ENCODE results near the gene SLC49A3. TPM values are rescaled to one million over a fixed set of nuclear protein-coding genes. Genes with fewer than 3 reads are reported as not detected.
"Not testable (repeated sequence)": the region's sequence is repeated elsewhere in the genome, so short reads cannot be mapped to it uniquely, and the experiment has no call there.

Gene SLC49A3
- total RNA-seq, 1 donor from 2014 or later, result 2.7 TPM

DNA sequence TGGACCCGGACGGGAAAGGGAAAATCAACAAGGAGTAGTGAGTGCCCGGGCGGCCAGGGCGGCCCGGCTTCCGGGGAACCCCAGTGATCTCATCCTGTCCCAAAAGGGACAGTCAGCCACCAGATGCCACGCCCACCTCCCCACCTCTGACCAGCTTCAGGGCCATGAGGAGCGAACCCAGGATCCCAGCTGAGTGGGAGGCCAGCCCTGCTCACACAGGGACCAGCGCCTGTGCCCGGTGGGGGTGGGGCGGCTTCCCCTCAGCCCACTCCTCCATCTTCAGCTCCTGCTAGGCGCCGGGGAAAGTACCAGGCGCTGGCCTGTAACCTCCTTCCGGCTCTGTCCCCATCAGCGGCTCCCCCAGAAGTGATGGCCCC lies 8.4 kb downstream of the SLC49A3 start:
- ATAC-seq, result no peak

DNA sequence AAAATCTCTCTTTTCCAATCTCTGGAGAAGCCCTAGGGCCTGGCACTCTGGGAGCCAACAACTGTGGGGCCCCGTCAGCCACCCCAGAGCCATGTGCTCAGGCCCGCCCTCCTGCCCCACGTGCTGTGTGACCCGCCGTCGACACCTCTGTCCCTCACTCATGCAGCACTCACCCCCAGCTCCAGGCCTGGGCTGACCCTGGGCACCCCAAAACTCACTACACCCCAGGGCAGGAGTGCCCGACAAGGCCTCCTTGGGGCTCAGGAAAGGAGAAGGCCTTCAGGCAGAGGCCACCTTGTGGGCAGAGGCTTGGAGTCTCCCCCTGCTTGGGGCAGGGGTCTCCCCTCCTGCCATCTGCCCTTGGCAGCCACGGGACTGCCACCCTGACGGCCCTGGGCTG lies 8.9 kb downstream of the SLC49A3 start:
- no peak for ATAC-seq

DNA sequence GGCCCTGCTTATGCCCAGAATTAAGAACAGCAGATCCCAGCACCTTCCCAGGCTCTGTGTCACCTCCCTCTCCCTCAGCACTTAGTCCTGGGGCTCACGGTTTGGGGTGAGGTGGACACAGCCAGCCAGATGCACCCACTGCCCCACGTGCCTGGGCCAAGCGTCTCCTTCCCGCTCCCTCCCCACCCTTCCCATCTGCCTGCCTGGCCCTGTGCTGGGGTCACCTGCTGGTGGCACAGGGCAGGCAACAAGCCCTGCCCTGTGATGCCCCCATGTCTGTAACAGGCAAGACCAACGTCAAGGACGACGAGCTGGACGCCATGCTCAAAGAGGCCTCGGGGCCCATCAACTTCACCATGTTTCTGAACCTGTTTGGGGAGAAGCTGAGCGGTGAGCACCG lies 9.3 kb downstream of the SLC49A3 start:
- ATAC-seq, result no peak

DNA sequence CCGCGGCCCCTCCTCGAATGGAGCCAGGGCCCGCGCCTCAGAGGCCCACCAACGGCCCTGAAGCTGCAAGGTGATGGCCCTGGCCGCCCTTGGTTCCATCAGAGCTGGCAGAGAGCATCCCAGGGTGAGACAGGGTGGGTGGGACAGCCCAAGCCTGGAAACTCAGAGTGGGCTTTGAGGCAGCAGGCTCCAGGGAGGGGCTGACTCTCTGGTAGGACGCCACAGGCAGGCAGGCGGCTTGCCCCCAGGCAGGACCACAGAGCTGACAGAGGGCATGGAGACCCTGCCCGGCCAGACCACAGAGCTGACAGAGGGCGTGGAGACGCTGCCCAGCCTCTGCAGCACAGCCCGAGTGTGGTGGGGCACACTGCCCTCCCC lies 9.9 kb downstream of the SLC49A3 start:
- no peak for ATAC-seq

DNA sequence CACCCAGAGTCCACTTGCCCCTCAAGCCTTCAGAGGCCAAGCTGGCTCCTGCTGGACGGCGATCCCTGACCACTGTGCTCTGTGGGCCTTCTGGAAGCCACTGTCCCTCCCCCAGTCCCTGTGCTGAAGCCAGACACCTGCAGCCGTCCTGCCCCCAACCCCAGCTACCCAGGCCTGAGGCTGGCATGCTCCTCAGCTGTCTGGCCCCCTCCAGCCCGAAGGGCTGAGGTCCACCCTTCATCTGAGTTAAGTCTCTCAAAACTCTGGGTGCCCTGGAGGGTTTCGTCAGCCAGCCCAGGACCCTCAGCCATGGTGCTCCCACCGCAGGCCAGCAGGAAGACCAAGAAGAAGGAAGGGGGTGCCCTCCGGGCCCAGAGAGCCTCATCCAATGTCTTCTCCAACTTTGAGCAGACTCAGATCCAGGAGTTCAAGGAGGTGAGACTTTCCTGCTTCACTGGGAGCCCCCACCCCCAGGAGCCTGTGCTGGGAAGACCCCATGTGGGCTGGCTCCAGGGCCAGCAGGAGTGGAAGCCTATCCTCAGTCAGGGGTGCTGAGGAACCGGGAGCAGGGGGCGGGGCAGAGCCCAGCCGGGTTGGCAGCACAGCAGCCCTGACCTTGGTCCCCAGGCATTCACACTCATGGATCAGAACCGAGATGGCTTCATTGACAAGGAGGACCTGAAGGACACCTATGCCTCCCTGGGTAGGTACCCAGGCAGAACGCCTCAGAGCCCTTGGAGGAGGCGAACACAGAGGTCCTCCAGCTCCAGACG lies 10.4 kb downstream of the SLC49A3 start:
- ATAC-seq, result no peak

DNA sequence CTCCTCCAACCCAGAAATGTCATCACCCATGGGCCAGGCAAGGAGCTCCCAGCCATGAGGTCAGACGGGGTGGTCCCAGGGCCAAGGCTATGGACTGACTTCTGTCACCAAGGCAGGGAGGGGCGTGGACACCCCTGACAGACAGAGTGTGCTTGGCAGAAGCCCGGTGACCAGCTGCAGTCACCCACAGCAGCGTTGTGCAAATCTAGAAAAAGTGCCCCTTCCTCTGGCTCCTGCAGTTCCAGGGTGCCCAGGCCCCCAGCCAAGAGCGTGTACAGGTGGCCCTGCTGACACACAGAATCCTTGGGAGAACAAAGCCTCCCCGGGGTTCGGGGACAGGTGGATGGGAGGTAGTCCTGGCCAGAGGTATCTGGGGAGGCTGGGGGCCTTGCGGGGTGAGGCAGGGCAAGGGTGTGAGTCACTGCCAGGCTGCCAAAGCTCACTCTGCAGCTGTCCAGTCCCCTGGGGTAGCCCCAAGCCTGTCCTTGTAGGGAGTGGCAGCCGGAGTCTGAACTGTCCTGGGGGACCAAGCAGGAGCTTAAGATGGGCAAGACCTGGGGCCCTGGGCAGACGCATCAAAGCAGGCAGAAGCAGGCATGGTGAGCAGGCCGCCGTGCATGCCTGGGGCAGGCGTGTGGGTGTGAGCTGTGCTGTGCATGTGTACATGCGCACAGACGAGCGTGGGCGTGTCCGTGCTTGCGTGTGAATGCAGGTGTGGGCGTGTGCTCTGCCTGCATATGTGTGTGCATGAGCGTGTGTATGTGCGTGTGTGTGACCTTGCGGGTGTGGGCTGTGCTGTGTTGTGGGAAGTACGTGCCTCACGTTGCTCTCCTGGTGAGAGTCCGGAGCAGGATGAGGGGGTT lies 11.3 kb downstream of the SLC49A3 start:
- peak; percentile 51 for ATAC-seq

DNA sequence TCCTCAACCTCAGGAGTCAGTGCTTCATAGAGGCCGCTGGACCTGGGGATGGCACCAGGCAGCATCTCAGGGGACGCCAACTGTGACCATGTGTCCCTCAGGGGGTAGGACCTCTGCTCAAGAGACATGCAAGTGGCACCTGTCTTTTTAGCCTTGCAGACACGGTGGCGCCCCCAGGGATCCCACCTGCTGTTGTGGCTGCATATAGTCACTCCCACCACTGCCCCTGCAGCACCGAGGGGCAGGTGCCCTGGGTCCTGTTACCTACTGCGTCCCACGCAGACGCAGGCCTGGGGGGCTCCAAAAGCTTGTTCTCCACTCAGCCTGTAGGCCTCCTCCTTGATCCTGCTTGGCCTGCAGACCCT lies 12.1 kb downstream of the SLC49A3 start:
- no peak for ATAC-seq

DNA sequence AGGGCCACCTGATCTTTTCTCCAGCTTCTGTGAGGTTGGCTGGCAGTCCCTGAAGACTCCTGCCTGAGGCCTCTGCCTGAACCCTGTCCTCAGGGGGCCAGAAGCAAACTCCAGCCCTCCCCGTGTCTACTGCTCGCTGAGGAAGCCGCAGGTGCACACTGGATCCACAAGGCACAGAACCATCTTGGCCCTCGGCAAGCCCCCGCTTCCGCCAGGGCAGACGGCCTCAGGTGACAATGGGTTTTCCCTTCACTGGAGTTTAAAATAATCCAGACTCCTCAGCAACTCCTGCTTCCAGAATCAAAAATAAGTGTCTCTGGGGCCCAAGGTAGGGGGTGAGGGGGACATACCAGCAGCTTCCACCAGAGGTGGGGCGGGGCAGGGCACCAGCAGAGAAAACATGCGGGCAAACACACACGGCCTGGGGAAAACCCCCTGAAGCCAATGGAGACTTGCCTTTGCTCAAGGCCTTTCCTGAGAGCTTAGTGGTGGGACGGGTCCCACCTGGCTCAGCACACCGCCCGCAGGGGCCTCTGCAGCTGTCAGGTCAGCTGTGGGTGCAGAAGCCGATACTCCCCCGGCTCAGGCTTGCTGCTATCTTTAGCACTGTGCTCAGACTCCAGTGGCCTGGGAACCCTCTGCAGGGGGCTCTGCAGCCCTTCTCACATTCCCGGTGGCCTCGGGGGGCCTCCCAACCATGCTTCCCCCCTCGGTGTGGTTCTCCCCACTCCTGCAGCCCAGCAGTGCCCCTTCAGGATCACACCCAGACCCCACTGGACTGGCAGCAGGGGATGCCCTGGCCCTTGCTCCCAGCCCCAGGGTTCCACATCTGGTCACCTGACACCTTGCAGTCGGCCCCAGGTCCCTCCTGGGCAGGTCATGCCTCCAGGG lies 12.7 kb downstream of the SLC49A3 start:
- ATAC-seq, result no peak

DNA sequence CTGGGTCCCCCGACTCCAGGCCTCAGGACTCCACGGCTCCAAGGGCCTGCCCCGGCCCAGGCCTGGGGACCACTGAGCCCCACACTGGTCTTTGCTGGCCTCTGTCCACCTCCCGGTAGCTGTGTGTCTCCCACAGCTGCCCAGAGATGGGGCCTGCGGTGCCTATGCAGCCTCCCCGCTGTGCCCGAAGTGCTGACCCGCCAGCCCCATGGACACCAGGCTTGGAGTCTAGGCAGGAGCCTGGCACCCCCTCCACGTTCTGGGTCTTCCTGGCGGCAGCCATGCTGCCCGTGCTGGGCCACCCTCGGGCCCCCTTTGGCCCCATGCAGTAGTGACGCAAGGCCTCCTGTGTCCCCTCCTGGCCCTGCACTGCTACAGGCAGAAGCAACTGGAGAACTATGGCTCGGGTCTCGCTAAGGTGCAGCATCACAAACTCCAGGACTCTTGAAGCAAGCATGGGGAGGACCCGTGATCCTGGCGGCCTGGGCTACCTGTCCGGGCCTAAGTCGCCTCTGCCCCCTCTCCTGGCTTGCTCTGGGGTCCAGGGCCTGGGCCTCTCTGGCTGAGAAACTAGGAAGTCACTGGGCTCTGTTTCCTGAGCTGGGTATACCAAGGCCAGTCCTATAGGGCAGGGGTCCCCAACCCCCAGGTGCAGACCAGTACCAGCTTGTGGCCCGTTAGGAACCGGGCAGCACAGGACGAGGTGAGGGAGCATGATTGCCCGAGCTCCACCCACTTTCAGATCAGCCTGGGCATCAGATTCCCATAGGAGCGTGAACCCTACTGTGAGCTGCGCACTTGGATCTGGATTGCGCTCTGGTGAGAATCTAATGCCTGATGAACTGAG lies 13.7 kb downstream of the SLC49A3 start:
- ATAC-seq, result peak; percentile 1

DNA sequence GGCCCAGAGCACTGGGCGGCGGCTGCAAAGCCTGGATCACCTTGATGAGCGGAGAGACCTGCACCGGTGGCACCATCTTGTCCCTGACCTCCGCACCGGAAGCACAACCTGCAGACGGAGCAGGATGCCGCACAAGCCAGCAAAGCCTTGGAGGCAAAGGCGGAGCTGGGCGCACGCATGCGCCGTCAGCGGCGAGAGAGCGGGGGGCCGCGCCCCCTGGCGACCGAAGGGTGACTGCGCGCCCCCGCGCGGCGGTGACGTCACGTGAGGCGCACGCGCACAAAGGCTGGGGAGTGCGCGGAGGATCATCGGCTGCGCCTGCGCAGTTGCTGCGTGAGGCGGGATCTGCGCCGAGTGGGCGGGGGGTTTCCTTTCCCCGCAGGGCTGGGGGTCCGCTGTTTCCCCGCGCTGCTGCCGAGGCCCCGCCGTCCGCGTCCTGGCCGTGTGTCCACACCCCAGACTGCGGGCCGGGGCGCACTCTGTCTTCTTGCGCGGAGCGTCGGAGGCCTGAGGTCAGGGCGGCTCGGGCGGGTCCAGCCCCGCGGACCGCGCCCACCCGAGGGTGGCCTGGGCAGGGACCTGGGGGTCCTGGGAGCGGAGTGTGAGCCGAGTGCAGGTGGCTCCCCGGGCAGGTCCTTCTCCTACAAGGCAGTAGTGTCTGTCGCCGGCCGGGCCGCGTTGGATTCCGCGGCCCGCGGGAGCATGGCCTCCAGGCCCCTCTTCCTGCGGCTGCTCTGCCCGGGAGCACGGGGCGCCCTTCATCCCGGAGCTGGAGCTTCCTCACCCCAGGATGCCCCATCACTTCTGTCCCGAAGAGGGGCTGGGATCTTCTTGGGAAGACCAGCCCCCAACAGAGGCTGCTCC lies 14.5 kb downstream of the SLC49A3 start, which contains the start of the genes ATP5ME and MYL5:
Gene ATP5ME (minus strand): TSS at position 105 of the 864 bp plus-strand sequence. CDS start 29 bp downstream, at position 76.
Gene MYL5 (plus strand): TSS at position 371 of the 864 bp plus-strand sequence. CDS start 3,485 bp downstream, outside the sequence.
- ATAC-seq, result peak; percentile 86

DNA sequence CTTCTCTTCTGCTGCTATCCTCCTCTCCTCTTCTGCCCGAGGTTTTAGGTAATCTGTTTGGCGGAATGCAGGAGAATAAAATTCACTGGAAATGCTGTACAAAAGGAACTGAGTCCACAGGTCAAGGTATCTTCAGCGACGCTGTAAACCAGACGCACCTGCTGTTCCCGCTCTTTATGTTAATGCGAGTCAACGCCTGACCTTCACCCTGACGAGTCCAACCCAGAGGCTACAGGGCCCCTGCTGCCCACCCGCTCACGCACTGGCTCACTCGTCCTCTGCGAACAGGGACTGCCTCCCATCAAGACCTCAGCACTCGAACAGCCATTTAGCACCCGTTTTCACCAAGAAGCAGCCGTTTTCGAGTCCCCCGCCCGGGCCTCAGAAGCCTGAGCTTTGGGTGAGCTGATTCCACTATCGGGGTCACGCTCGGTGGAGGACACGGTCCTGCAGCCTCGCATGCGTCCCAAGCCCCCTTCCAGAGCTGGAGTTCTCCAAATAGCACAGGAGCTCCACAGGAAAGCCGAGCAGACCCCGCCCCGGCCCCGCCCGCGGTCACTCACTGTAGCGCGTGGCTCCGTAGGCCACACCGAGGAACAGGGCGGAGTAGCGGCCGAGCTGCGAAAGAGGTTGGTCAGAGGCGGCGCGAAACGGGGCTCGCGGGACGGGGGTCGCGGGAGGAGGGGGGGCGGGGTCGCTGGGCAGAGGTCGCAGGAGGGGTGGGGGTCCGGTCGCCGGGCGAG lies 15.4 kb downstream of the SLC49A3 start:
- ATAC-seq, result peak; percentile 37

DNA sequence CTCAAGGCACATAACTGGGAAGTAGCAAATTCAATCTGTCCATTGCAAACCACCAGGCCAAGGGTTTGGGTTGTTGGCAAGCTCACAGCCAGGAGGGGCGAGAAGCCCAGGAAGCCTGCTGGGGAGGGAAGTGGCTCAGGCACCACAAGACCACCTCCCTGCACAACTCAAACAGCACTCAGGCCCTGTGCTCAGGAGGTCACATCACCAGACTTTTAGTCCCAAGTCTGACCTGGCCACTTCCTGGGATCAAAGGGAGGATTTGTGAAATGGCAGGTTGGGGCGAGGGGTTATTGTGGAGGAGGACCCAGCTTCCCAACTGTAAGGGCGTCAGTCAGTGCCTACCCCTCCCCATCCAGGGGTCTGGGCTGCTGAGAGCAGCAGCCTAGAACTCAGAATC lies 17.2 kb downstream of the SLC49A3 start:
- ATAC-seq, result no peak

DNA sequence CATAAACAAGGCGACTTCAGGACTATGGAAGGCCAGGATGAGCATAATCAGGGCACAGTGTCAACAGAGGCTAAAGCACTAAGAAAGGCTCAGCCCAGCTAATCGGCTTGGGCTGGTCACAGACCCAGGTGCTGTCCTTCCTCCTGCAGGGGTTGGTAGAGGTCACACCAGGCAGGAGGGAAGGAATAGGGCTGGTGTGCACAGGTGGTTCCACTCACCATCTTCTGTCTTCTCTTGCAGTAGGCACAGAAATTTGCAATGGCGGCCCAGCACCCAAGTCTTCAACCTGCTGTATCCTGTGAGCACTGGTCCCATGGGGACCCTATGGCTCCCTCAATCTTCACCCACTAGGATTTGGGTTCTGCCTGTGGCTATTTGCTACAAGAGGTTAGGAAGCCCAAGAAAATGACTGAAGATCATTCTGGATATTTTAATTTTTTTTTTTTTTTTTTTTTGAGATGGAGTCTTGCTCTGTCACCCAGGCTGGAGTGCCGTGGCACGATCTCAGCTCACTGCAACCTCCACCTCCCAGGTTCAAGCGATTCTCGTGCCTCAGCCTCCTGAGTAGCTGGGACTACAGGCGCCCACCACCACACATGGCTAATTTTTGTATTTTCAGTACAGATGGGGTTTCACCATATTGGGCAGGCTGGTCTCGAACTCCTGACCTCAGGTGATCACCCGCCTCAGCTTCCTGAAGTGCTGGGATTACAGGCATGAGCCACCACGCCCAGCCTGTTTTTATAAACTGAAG lies 19.0 kb downstream of the SLC49A3 start:
- ATAC-seq, result not testable (repeated sequence)

DNA sequence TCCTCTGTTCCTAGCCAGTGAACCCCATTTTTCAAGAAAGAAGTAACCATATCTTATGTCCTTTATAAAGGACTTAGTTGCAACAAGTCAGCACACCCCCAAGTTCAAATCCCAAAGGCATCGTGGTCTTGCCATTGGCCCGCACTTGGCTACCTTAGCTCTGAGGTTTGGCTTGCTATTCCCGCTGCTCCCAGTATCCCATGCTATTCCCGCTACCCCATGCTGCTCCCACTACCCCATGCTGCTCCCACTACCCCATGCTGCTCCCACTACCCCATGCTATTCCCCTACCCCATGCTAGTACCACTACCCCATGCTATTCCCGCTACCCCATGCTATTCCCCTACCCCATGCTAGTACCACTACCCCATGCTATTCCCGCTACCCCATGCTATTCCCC lies 20.7 kb downstream of the SLC49A3 start:
- not testable (repeated sequence) for ATAC-seq

DNA sequence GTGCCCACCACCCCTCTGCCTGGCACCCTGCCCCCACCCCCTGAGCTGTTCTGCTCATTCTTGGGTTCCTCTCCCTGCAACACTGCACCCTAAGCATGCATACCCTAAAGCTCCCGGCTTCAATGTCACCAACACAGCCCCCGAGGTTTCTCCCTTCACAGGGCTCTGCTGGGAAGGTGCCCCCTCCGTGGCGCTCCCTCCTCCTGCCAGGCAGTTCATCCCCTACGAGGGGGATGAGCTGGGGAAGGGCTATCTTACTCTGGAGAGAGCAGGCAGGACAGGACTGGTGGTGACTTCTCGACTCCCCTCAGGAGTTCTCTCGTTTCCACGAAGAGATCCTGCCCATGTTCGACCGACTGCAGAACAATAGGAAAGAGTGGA lies 21.4 kb downstream of the SLC49A3 start:
- ATAC-seq, result no peak

DNA sequence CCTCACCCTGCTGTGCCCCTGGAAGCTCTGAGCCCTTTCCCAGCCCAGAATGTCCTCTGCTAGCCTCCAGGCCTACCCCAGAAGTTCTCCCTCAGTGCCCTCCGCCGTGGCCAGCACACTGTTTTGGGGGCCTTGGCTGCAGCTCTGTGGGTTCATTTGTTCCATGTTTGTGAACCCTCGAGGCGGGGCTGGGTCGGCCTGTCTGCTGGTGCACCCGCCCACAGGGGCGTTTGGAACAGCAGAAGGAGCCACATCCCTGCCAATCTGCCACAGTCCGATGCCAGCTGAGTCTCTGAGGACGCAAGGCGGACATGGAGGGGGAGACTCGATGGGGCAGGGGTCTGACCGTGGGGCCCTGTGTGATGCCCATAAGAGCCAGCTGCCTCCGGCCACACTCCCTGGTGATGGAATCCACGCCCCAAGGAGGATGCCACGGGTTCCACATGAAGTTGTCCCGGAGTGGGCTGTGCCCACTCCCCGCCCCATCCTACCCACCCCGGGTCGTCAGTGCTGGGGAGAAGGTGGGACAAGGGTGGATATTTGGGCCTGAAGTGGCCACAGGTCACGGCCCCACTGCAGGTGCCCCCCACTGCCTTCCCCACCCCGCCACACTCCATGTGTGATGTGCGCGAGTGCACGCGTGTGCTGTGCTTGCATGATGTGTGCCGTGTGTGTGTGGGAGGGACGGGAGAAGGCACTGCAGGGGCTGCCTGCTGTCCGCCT lies 22.0 kb downstream of the SLC49A3 start:
- no peak for ATAC-seq

DNA sequence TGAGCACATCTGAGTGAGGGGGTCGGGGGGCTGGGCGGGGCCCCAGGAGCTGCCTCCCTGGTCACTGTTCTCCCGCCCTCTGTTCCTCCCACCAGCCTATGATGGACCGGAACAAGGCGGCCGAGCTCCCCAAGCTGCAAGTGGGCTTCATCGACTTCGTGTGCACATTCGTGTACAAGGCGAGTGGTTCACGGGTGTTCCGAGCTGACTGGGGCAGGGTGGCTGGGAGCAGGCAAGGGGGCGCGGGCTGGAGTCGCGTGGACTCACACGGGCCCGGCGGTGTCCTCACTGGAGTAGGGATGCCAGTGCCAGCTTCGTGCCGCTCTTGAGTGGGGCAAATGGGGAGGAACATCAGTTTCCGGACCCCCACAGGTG lies 22.5 kb downstream of the SLC49A3 start:
- no peak for ATAC-seq

DNA sequence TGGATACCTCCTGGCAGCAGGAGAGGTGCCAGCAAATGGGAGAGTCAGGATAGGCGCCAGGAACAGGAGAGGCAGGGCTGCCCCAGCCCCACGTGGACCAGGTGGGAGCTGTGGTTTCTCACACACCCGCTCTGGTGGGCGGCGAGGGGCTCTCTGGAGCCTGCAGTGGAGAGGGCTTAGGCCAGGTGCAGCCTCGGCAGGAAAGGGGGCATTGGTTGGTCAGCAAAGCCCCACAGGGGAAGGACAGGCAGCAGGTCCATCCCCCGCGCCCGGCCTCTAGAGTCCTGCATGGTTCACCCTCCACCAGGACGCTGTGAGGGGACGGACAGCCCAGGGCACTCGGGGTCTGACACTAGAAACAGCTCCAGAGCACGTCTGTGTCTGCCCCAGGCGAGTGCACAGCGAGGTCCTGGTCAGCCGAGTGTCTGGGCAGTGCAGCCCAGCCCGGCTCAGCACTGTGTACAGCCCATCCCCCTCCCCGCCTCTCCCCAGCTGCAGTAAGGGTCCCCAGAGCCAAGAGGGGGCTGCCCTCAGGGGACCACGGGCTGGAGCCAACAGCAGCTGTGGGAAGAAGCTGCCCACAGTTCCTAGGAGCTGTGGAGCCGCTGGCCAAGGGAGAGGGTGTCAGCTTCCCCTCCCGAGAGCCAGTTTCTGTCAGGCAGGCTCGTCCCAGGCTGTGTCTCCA lies 23.1 kb downstream of the SLC49A3 start:
- no peak for ATAC-seq
